Stimulated activated CD4-positive, alpha-beta T cell treated with anti-CD3 and anti-CD28 coated beads, Interleukin-2, amount 100 ng/mL, for 4 hours (primary cell): ENCODE data around the gene CDKN3.
"Not testable (repeated sequence)": the region's sequence is repeated elsewhere in the genome, so short reads cannot be mapped to it uniquely, and the experiment has no call there.

Experiments
- DNase-seq: peaks from one replicate; pipeline ENCODE4 v3.0.0-alpha.2; 2020; ENCODE audit warnings: low read depth

Gene CDKN3

GRCh38 chr14:54370323-54371198 is 26.2 kb upstream of the CDKN3 start:
- DNase-seq: no peak

- no peak for DNase-seq
These were observed 22.5 kb upstream of the CDKN3 start for GRCh38 chr14:54374117-54374884.

GRCh38 chr14:54377501-54377900 is 19.3 kb upstream of the CDKN3 start:
- no peak for DNase-seq

- not testable (repeated sequence) for DNase-seq
These were observed 17.9 kb upstream of the CDKN3 start for GRCh38 chr14:54378893-54379292.

- DNase-seq: not testable (repeated sequence)
These were observed 16.2 kb upstream of the CDKN3 start for GRCh38 chr14:54380558-54380957.

- no peak for DNase-seq
These were observed 15.0 kb upstream of the CDKN3 start for GRCh38 chr14:54381821-54382220.

GRCh38 chr14:54383835-54384234 is 13.0 kb upstream of the CDKN3 start:
- no peak for DNase-seq

GRCh38 chr14:54385556-54385955 is 11.3 kb upstream of the CDKN3 start:
- no peak for DNase-seq

GRCh38 chr14:54387328-54387727 is 9.5 kb upstream of the CDKN3 start:
- no peak for DNase-seq

- DNase-seq: no peak
These were observed 4.5 kb upstream of the CDKN3 start for GRCh38 chr14:54392131-54392859.

- not testable (repeated sequence) for DNase-seq
These were observed 3.6 kb upstream of the CDKN3 start for GRCh38 chr14:54392986-54393884.

GRCh38 chr14:54394596-54394995 is 2.2 kb upstream of the CDKN3 start:
- no peak for DNase-seq

GRCh38 chr14:54395284-54395683 is 1.5 kb upstream of the CDKN3 start:
- DNase-seq: no peak

- DNase-seq: no peak
These were observed 1.1 kb upstream of the CDKN3 start for GRCh38 chr14:54395716-54396115.

- DNase-seq: no peak
These were observed 669 bp upstream of the CDKN3 start for GRCh38 chr14:54396183-54396492.

GRCh38 chr14:54399560-54399959 is 2.8 kb downstream of the CDKN3 start:
- no peak for DNase-seq

- not testable (repeated sequence) for DNase-seq
These were observed 6.7 kb downstream of the CDKN3 start for GRCh38 chr14:54403401-54404005.

GRCh38 chr14:54410215-54410614 is 13.4 kb downstream of the CDKN3 start:
- no peak for DNase-seq

GRCh38 chr14:54411371-54411770 is 14.6 kb downstream of the CDKN3 start:
- no peak for DNase-seq

GRCh38 chr14:54420478-54421142 is 23.8 kb downstream of the CDKN3 start:
- no peak for DNase-seq

- no peak for DNase-seq
These were observed 27.2 kb downstream of the CDKN3 start for GRCh38 chr14:54423991-54424390.
